SH-SY5Y (cell line): ENCODE measurements around the gene PLEKHO2.

Experiments
- GATA2 ChIP-seq: IDR thresholded peaks from 2 replicates; pipeline ENCODE4 v1.6.1; 2011; ENCODE audit warnings: mild to moderate bottlenecking, low read depth, low read length
- GATA3 ChIP-seq: IDR thresholded peaks from 2 replicates; pipeline ENCODE4 v1.6.1; 2011; ENCODE audit warnings: low read depth, mild to moderate bottlenecking, low read length, moderate library complexity

The PLEKHO2 gene

GRCh38 chr15:64847016-64847415 lies 5.3 kb downstream of the PLEKHO2 start:
- no peak for TF ChIP-seq GATA3
- TF ChIP-seq GATA2: no peak

- TF ChIP-seq GATA2 (no peak), GATA3 (no peak)
These were observed 5.7 kb downstream of the PLEKHO2 start for GRCh38 chr15:64847448-64847847.

GRCh38 chr15:64847876-64848716 lies 6.4 kb downstream of the PLEKHO2 start:
- TF ChIP-seq GATA3 (no peak), GATA2 (no peak)

- TF ChIP-seq GATA2: no peak
- TF ChIP-seq GATA3: no peak
These were observed 9.2 kb downstream of the PLEKHO2 start for GRCh38 chr15:64850778-64851502.

GRCh38 chr15:64851503-64851840 lies 9.8 kb downstream of the PLEKHO2 start:
- TF ChIP-seq GATA3: no peak
- no peak for TF ChIP-seq GATA2

- no peak for TF ChIP-seq GATA3
- TF ChIP-seq GATA2: no peak
These were observed 12.3 kb downstream of the PLEKHO2 start for GRCh38 chr15:64854041-64854440.

- TF ChIP-seq GATA3: no peak
- no peak for TF ChIP-seq GATA2
These were observed 12.8 kb downstream of the PLEKHO2 start for GRCh38 chr15:64854526-64854925.

GRCh38 chr15:64855205-64855975 lies 13.7 kb downstream of the PLEKHO2 start:
- TF ChIP-seq GATA3 (no peak), GATA2 (no peak)

GRCh38 chr15:64856429-64857145 lies 14.9 kb downstream of the PLEKHO2 start:
- TF ChIP-seq GATA2 (no peak), GATA3 (no peak)

- no peak for TF ChIP-seq GATA3
- TF ChIP-seq GATA2: no peak
These were observed 15.7 kb downstream of the PLEKHO2 start for GRCh38 chr15:64857421-64857820.

GRCh38 chr15:64858021-64858575 lies 16.4 kb downstream of the PLEKHO2 start:
- TF ChIP-seq GATA2 (no peak), GATA3 (no peak)

- TF ChIP-seq GATA3 (no peak), GATA2 (no peak)
These were observed 17.5 kb downstream of the PLEKHO2 start for GRCh38 chr15:64859226-64859625.

GRCh38 chr15:64861331-64861730 lies 19.6 kb downstream of the PLEKHO2 start:
- no peak for TF ChIP-seq GATA2
- no peak for TF ChIP-seq GATA3
